ENCODE measurements around the gene GSAP.
"Not testable (repeated sequence)": the region's sequence is repeated elsewhere in the genome, so short reads cannot be mapped to it uniquely, and the experiment has no call there.

GSAP gene

GRCh38 chr7:77353911-77354310 is 62.2 kb downstream of the GSAP start:
- DNase-seq, result no peak

DNA sequence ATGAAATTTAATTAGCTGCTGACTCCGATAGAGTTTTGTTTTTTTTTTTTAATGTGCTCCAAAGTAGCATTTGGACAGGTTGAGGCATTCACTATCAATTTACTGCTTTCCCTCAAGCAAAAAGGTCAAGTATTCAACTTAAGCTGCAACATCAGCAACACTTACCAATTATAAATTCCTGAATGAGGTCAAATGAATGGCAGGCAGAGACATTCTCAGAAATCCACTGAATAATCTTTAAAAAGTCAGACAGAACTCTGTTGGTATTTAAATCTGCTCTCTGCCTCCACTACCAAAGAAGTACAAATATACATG is 62.8 kb downstream of the GSAP start:
- DNase-seq, result no peak

GRCh38 chr7:77352665-77353406 is 63.3 kb downstream of the GSAP start:
- no peak for DNase-seq

DNA sequence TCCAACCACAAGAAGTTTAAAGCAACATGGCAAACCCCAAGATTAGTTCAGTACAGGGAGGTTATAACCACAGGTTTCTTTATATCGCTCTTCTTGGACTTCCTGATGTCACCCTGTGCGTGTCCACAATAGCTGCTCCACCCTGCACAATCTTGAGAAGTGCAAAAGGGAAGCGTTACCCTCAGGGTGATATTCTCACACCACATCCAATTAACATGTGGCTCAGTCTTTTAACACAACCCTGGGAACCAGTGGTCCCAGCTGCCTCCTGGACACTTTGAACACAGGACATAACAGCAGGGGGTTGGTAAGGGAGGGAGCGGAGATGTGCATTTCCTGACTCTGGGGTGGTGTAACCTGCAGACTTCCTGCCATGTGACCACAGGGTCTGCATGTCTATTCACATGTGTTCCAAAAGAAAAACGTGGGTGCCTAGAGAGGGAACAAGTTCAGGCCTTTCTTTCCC is 64.6 kb downstream of the GSAP start:
- peak; percentile 56 for DNase-seq

GRCh38 chr7:77349141-77349540 is 67.0 kb downstream of the GSAP start:
- no peak for DNase-seq

- no peak for DNase-seq
These were observed 67.8 kb downstream of the GSAP start for GRCh38 chr7:77348371-77348813.

DNA sequence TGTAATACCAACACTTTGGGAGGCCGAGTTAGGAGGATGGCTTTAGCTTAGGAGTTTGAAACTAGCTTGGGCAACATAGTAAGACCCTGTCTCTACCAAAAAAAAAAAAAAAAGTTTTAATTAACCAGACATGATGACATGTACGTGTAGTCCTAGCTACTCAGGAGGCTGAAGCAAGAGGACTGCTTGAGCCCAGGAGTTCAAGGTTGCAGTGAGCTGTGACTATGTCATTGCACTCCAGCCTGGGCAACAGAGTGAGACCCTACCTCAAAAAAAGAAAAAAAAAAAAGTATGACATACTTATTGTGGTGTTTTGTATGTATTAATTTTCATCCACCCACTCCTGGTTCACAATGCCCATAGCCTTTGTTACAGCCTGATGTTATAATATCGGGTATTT is 69.7 kb downstream of the GSAP start:
- no peak for DNase-seq

DNA sequence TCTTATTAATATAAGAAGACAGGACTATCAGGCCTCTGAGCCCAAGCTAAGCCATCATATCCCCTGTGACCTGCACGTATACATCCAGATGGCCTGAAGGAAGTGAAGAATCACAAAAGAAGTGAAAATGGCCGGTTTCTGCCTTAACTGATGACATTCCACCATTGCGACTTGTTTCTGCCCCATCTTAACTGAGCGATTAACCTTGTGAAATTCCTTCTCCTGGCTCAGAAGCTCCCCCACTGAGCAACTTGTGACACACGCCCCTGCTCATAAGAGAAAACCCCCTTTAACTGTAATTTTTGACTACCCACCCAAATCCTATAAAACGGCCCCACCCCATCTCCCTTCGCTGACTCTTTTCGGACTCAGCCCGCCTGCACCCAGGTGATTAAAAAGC is 70.7 kb downstream of the GSAP start:
- DNase-seq, result not testable (repeated sequence)

DNA sequence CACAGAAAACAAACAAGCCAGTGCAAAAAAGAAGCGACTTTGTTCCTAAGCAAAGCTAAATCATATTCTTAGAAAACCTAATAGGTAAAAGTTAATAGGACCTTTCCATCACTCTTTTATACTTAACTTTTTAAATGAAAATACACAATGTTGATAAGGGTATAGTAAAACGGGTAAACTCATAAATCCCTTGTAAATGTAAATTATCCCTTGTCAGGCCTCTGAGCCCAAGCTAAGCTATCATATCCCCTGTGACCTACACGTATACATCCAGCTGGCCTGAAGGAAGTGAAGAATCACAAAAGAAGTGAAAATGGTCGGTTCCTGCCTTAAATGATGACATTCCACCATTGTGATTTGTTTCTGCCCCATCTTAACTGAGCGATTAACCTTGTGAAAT is 76.4 kb downstream of the GSAP start:
- no peak for DNase-seq

DNA sequence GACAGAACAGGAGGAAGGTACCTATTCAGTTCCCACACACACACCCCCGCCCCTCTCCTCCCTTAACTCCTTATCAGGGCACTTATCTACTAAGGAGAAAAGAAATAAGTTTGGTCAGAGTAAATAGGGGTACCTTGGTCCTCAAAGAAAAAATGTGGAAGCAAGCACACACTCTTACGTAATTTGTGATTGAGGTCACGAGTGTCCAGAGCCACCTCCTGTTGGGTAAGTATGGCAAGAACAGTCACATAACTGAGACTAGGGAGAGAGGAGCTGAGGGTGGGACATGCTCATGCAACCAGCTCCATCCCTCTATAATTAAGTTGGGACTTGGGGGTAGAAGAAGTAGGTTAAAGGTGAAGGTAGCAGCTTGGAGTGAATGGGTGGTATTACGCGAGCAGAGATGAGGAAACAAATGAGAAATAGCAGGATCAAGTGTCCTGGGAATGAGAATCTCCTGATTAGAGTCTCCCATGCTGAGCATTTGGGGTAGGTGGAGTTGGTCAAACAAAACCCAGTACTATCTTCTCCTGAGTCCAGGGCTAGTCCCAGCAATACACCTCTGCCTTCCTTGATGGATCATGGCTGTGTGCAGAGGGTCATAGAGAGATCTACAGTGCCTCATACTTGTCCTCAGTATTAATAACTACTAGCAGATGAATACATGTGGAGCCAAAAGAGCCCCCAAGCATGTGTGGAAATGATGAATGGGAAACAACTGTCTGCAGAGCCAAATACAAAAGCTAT is 77.1 kb downstream of the GSAP start:
- DNase-seq, result no peak

DNA sequence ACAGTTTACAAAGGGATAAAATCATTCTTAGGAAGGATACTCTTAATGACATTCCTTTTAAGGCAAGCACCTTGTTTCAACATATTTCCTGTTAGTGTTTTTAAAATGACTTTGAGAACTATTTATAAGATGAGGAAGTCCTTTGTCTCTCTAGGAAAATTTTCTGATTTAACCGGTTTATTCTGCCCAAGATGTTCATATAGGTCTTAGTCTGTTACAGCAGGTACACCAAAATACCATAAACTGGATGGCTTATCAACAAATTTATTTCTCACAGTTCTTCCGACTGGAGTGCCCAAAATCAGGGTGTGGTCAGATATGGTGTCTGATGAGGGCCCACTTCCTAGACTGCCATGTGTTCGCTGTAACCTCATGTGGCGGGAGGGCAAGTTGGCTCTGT is 77.9 kb downstream of the GSAP start:
- DNase-seq, result no peak

GRCh38 chr7:77337456-77337990 is 78.6 kb downstream of the GSAP start:
- DNase-seq, result no peak

- DNase-seq, result no peak
These were observed 80.6 kb downstream of the GSAP start for GRCh38 chr7:77335581-77335980.

GRCh38 chr7:77334039-77334438 is 82.1 kb downstream of the GSAP start:
- not testable (repeated sequence) for DNase-seq

- peak; percentile 16 for DNase-seq
These were observed 84.0 kb downstream of the GSAP start for GRCh38 chr7:77331938-77332695.

DNA sequence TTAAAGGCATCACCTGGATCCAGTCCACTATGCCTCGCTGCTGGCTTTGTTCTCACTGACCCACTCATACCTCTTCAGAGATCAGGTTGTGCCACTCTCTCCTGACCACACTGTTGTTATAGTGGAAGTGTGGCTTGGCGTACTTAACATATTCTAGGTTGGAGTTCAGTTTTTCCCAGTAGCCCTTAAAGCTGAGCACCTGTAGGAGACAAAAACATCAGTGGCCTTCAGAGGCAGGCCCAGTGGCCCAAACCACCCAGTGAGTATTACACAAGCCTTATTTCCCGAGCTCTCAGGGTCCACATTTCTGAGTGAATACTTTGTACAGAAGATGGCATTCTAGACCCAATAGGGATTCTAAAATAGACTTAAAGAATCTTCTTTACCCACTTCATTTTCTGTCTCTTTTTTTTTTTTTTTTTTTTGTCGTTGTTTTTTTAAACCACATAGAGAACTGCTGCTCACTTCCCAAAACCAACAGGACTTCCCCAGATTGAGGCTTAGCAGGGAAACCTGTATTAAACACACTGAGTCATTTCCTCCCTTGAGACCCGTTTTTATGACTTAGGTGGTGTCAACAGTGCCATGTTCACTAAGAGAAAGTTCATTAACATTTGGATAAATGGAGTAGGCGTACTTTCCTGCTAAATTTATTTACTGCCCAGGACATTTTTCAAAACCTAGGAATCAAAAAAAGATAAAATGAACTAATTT is 85.8 kb downstream of the GSAP start:
- no peak for DNase-seq

DNA sequence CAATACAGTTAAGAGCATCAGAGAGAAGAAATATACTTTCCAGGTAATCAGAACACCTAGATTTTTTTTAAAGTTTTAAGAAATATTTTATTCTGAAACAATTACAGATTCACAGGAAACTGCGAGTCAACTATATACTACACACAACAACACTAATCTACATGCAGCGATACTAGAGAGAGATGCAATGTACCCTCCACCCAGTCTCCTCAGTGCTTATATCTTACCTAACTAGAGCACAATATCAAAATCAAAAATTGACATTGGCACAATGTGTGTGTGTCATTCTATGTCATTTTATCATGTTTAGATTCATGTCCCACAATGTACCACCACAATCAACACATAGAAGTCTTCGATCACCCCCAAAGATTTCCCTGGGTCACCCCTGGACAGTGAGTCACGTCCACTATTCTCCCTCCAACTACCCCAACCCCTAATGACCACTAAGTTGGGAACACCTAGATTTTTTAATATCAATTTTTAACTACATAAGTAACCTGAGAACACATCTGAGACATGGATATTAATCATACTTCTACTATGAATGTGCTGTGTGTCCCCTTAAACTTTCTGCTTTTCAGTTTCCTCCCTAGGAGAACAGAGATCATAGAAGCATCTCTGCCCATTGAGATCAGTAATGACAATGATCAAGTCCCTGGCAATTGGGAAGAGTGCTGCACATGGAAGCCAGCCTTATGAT is 86.5 kb downstream of the GSAP start:
- no peak for DNase-seq

DNA sequence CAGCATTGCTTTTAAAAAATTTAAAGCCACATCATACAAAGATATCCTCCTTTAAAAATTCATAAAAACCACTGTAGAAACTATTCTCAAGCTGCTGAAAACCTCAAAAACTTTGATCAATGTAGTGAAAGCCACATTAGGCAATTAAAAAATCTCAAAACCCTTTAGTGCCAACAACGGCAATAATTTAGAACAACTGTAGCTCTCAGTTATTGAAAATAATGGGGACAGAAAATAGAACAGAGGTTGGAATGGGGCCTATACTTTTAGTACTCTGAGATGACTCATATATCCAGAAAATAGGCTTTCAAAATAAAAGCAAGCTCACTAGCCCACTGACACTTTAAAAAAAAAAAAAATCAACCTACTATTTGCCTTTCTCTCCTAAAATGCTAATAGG is 87.5 kb downstream of the GSAP start:
- no peak for DNase-seq

DNA sequence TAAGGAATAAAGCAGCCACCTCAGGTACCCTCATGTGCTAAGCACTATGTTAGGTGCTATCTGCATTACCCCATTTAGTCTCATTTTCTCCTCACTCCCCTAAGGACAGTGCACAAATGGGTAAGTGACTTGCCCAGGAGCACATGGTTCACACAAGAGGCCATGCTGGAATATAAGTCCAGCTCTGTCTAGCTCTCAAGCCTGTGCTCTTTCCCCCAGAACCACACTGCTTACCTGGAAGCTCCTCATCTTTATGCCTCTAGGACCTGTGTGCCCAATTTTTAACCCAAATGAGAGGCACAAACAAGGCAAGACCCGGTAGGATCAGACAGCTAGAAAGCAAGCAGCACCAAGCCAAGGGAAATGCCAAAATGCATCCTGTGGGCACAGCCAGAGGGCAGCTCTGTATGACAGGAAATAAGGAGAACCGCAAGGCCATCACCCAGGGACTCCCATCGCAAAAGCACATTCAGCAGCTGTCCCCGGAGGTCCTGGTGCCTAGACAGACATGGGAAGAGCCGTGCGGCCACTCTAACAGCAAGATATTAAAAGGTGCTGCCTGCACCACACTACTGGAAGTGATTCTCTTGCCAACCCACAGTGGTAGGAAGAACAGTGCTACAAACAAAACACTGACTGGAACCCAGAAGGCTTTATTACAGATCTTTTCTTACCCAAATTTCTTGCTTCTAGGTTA is 88.1 kb downstream of the GSAP start:
- DNase-seq, result no peak

GRCh38 chr7:77327067-77327931 is 88.8 kb downstream of the GSAP start:
- DNase-seq, result no peak

DNA sequence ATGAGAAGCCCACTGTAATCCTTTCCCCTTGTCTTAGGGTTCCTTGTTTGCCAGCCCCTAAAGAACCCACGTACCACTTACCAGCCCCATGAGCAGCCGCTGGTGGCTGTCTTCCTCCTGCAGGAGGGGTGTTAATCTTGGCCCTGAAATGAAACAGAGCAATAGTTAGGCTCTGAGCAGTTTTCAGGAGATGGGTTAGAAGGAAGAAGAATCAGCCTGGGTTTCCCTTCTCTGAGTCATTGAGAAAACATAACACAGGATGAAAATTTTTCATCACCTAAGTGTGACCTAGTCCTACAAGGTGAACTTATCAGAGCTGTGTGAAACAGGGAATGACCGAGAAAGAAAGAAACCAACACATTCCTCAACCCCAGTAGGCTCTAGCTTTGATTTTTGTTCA is 90.0 kb downstream of the GSAP start:
- DNase-seq, result no peak
